GM19452 (cell line): ENCODE data around the gene ATP6V0E2.
A peak's percentile ranks its signal among the peaks of the same experiment; 100 is the strongest.

ENCODE experiments used
- ATAC-seq: cut with Tn5 transposase; IDR thresholded peaks from one replicate; pipeline ENCODE4 v1.9.1; 2021; ENCODE audit not compliant: unreplicated experiment

Gene ATP6V0E2

DNA sequence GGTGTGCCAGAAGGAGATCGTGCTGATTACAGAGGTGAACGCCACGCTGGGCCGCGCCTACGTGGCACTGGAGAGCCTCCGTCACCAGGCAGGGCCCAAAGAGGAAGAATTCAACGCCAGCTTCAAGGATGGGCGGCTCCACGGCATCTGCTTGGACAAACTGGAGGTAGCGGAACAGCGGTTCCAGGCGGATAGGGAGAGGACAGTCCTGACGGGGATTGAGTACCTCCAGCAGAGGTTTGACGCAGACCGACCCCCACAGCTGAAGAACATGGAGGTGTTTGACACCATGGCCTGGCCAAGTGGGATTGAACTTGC is 12.1 kb upstream of the ATP6V0E2 start:
- no peak for ATAC-seq

DNA sequence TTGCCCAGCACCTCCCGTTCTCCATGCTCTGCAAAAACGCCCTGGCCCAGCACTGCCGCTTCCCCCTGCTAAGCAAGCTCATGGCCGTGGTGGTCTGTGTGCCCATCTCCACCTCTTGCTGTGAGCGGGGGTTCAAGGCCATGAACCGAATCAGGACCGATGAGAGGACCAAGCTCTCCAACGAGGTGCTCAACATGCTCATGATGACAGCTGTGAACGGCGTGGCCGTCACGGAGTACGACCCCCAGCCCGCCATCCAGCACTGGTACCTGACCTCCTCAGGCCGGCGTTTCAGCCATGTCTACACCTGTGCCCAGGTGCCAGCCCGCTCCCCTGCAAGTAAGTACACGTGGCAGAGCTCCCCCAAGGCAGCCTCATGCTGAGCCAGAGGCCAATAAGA is 11.6 kb upstream of the ATP6V0E2 start:
- ATAC-seq = no peak

DNA sequence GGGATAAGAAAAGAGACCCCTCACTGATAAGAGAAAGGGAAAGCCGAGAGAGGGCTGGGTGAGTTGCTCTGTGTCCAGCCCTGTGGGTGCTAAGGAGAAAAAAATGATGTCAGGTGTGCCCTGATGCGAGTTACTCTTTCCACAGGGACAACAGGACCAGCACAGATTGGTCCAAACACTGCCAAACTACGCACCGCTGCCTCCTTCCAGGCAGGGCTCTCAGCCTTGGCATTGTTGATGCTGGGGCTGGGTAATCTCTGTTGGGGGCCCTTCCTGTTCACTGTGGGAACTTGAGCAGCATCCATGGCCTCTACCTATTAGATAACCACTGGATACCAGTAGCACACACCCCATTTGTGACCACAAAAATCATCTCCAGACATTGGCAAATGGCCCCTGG is 10.3 kb upstream of the ATP6V0E2 start:
- no peak for ATAC-seq

DNA sequence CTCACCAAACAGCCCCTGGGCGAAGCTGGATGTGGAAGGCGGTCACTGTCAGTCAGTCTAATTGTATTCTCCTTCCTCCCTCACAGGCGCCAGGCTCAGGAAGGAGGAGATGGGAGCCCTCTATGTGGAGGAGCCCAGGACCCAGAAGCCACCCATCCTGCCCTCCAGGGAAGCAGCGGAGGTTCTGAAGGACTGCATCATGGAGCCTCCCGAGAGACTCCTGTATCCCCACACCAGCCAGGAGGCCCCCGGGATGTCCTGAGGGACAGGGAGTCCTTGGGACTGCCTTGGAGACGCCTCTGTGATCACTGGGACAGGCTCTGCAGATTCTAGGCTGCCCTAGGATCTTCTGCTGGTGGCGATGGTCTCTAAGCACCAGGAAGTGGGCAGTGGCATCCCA is 9.7 kb upstream of the ATP6V0E2 start:
- ATAC-seq = no peak

DNA sequence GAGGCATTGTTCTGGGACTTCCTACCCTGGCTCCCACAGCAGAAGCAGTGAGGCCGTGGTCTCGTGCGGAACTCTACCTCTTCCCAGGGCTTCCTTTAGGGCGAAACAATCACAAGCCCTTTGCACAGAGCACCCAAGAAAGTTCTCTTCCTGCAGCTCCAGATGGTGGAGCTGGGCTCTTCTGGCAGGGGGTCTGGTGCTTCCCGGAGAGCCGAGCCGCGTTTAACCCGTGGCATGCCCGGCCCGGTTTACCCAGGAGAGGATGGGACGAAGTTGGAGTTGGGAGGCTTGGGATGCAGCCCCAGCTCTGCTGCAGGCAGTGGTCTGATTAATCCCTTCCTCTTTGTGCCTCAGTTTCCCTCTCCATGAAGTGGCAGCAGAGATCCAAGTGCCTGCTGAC is 9.0 kb upstream of the ATP6V0E2 start:
- no peak for ATAC-seq

DNA sequence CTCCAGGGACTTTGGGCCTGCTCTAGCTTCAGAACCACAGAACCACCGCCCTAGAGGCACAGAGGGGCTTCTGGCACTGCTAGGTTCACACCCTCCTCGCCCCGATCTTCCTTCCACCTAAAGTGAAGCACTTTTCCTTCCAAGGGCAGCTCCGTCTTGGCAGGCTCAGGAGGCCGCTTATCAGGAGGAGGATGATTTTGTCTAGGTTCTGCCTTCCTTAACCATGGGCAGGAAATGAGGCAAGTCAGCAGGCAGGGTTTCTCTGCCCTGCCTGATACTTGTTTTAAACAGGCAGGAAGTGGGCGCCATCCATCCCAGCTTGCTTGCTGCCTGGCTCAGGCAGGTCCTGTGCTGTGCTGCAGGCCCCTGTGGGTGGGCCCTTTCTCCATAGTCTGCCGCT is 8.3 kb upstream of the ATP6V0E2 start:
- ATAC-seq = no peak

DNA sequence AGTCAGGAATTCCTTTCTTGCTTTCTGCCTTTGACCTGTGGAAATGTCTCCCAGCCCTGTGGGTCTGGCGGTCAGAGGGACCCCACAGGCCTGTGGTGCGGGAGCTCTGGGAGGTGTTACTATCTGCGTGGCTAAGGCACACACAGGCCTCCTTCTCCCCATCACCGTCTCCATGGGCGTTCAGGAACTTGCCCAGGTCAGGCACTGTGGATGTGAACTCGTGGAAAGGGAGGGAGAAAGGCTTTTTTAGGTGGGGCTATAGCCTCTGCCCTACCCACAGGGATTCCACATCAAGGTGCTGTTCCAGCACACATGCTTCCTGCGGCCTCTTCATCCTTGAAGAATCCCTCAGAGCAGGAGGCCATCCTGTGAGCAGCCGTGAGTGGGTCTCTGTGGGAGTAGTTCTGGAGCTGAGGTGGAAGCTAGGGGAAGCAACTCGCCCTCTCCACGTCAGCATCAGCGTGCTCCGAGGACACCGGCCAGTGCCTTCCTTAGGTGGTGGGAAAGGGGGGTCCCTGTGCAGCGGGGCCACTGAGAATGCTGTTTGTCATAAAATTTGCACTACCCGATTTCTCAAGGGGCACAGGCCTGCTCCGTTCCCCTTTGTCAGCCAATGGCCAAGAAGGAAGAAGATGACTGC is 7.5 kb upstream of the ATP6V0E2 start:
- no peak for ATAC-seq

DNA sequence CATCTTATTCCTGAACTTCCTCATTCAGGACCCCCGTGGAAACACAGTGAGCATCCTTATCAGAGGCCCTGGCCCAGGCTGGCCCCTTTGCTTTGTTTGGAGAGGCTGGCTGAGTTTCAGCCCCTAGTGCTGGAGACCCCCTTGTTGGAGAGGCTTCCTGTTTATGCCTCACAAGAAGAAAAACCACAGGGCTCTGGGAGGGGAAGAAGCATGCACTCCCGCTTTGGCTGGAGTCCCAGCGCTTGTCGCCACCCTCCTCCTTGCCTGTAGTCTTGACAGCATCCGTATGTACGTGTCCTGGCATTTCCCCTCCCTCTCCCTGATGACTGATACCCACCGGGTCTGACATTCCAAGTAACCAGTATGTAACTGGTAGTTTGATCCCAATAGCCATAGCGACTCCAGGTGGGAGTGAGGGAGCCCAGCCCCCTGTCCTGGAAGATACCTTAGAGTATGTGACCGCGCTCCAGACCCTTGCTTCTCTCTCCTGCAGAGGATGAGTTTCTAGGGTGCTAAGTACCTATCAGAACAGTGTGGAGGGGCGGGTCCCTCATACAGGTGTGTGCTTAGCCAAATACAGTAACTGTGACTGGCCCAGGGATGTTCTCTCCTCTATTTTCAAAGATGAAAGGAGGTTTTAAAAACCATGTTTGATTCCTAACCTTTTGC is 6.9 kb upstream of the ATP6V0E2 start:
- no peak for ATAC-seq

DNA sequence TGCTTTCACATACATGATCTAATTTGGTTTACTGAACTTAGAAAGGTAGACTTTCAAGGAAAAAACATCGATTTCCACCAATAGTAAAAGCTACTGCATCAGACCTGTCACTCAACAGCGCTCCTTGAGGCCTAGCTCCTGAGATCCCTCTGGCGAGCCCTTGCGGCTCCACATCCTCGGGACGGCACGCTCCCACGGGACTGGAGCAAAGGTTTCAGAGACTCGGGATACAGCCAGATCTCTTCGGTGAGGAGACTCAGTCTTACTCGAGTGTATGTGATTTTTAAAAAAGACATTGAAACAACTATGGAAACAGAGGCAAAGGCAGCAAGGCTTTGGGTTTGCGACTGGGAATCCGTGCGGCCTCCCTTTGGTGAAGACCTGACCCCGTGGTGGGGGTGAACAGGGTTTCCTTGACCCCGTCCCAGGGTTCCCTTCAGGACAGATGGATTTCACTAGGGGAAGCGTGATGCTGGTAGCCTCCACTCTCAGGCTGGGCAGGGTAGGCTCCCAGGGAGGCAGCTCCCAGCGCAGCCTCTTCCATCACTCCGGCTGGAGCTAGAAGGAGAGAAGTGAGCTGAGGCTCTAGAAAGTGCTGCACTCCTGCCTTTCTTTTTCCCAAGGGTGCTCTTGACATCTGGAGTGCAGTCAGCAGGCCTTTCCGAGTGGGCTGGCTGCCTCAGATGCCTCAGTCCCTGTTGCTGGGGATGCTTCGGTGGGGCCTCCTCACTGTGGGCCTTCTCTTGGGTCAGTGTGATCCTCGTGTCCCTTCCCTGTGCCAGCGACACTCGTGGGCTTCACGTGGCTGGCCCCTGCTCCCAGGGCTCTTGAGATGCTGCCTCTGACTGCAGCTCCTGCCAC is 5.8 kb upstream of the ATP6V0E2 start:
- no peak for ATAC-seq

DNA sequence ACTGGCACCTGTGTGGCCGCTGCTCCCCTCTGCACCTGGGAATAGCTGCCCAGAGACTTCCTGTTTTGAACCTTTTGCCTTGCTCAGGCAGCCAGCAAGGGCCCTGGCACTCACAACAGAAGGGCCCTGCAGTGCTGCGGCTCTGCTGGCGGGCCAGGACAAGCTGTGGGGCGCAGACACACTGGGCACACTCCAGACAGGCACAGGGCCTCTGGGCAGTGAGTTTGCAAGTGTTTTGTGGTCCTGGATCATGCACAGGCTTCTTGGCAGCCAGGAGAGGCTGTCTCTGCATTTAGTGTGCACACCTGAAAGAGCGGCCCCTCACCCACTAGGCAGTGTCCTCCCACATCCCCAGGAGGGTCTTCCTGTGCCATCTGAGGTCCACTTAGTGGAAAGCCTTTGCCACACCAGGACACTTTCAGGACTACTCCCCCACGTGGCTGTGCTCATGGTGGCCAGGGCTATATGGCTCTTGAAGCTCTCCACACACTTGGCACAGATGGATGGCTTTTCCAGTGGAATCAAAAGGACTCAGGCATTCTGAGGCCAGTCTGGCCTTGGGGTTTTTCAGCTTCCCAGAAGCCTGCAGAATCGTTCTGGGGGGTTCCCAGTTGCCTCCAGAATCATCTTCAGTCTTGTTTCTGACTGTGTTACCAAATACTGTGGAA is 5.0 kb upstream of the ATP6V0E2 start:
- no peak for ATAC-seq

DNA sequence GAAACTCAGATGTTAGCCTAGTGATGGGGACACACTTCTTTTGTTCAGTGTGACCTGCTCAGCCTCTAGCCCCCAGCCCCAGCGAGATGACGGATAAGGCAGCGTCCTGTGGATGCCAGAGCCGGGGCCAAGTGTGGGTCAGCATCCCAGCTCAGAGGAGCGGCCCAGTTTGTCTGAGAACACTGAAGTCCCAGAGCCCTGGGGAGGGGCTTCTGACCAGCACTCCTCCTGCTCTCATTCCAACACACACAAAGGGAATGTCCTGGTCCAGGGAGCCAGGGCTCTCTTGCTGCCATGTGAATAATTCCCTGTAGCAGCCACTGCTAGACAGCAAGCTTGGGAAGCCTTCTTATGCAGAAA is 4.5 kb upstream of the ATP6V0E2 start:
- no peak for ATAC-seq

DNA sequence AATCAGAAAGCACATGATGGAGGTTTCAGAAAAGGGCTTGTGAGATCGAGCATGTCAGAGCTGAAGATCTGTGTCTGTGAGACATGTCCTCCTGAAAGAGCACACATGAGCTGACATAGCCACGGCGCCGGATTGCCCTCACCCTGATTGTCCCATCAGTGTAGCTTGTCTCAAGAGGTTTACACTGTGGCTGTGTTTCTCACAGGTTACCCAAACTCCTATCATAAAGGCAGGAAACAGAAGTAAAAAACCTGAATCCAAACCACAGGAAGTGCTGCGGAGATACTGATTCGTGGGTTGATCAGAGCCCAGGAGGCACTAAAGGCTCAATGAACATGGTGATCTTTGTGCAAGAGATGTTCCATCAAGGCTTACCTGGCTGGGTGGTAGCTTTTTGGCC is 3.9 kb upstream of the ATP6V0E2 start:
- no peak for ATAC-seq

DNA sequence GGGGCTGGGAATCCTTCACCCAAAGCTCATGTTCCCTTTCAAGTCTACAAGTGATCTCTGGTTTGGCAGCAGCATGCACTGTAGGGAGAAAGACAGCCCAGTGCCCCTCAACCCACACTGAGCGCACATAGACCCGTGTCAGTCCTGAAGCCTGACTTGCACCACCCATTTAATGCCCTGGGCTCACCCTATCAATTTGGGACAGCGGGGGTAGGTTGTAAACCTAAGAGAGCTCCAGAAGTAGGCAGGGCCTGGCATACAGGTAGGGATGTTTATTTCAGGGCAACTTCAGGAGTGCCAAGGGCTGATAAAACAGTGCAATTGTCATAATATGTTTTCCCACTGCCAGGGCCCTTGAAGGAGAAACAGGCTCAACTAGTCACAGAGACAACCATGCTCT is 3.5 kb upstream of the ATP6V0E2 start:
- no peak for ATAC-seq

DNA sequence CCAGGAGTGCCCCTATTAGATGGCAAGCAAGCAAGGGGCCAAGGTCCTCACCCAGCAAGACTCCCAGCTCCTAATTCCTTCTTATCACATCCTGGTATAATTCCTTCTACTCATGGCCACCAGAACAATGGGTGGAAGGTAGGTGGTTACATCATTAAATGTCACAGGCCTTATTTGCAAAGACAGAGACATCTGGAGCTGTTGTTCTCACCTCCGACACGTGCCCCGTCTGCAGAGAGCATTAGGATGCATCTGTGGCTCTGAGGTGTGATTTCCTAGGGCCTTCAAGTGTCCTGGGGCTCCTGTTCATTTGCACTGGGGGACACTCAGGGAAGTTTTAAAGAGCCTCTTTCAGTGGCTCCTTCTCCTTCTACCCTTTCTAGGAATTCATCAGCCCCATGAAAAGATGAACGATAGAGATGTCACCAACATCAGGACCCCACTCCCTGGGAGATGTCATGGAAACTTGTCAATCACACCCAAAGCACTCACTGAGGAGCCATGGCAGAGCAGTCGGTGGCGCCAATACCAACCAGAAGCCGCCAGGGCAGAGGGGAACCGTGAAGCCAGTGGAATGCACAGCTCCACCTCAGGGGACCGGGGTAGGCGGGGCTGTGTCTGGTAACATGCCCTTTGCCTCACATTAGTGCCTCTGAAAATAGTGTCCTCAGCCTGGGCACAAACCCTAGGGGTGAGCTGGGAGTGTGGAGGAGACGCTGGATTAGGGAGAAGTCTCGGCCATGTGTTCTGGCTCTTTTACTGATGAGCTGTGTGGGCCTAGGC is 2.9 kb upstream of the ATP6V0E2 start:
- ATAC-seq = no peak

DNA sequence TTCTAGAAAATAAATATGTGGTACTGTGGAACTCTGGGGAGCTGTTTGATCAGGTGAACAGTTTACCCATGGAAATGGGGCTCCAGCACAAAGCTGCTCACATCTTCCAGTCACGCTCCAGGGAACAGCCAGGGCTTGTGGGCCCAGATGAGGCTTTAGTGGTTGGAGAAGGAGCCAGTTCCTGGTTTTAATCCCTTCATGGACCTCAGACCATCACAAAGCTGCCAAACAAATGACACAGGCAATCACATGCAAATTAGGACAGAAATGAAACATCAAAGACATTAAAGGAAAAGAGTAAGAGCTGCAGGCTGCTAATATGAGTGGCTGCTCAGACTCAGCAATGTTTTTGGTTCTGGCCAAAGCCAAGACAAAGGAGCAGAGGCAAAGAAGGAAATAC is 2.2 kb upstream of the ATP6V0E2 start:
- no peak for ATAC-seq

DNA sequence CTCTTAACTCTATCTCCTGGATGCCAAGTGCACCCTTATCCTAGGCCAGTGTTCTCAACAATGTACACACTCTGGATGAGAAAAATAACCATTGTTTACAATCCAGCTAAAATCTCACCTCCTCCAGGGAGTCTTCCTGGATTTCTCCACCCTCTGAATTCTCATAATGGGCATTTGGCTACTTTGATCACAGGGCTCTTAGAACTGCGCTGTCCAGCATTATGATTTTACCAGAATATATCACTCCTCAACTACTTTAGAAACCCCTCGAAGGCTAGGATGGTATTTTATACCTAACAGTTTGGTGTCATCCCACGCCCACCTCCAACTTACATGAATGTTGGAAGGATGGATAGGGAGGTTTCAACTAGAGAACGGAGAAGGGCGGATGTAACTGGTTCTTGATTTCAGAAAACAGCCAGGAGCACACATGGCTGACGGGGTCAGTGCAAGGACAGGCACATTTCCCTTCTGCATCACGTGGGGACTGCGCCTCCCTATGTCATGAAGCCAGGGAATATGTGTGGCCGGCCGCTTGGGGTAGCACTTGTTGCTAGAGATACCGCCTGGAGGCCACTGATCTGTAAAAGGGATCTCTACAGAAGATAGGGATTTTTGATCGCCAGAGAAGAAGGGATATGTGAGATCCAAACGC is 1.2 kb upstream of the ATP6V0E2 start:
- no peak for ATAC-seq

DNA sequence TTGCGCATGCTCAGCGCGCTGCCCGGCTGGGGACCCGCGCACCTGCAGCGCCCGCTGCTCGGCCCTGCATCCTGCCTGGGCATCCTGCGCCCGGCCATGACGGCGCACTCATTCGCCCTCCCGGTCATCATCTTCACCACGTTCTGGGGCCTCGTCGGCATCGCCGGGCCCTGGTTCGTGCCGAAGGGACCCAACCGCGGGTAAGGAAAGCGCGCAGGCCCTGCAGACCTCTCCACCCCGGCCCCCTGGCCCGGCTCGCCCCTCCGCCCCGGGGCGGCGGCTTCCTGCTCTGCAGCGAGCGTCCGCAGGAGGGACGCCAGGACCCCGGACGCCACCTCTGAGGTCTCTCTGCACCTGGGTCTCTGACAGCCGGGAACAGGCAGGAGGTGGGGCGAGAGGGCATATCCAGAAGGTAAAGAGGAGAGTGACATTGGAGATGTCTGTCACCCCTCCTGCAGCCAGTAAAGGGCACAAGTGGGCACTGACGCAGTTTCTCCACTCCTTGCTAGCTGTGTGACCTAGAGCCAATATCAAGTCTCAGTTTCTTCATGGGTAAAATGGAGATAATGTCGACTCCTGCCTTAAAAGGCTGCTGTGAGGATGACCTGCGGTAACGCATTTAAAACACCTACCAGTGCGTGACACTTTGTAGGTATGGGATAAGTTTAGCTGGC is 338 bp downstream of the ATP6V0E2 start:
- ATAC-seq = peak; percentile 30

DNA sequence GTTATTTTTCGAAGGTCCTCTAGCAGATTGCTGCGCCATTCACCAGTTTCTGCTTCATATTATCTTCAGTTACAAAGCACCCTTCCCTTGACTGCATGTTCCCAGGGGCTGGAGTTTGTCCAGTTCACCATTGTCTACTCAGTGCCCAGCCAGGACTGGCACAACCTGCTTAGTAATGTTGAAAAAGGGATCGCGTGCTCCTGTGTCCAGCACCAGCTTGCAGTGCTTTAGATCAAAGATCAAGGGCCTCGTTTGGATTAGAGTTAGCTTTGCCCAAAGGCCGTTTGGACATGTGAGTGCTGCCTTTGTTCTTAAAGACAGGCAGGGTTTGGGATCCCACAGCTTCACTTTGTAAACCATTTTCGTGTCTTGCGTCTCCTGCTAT is 867 bp downstream of the ATP6V0E2 start:
- no peak for ATAC-seq

DNA sequence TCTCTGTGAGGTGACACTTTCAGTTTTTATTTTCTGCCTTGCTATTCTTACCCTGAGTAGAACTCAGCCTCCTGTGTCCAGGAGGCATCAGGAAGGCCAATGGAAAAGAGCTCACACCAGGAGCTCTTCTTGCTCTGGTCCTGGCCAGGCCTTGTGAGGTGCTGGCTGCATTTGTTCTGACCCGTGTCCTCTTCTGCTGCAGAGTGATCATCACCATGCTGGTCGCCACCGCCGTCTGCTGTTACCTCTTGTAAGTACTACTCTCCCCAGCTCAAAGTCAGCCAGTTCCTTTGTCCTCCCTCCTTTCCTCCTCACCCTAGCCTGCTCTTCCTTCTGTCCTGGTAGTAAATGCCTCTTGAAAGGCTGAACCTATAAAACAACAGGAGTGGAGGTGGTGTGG is 1.6 kb downstream of the ATP6V0E2 start:
- no peak for ATAC-seq

DNA sequence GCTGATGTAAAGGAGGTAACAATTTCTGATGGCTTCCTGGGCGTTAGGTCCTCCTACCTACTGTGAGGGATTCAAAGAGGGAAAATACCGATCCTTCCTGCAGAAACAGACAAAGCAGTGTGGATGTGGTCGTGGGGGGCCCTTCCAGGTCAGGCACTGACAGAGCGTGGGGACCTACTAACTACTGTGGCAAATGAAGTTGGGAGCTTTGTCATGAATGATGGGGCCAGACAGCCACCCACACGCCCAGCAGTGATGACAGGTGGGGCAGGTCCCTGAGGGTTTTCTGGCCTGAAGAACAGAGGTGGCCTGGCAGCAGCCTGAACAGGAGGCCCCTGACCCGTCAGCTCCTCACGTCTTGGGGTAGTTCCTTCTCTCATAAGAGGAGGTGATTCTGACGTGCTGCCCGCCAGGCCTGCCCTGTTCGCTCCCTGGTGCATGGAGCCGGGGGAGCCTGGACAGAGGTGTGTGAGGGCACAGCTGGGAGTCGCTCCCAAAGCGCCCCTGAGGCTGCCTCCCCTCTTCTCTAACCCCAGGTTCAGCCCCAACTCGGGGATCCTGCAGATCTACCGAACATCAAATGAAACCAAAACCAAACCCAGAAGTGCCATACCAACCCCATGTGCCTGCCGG is 4.2 kb downstream of the ATP6V0E2 start:
- ATAC-seq = no peak
